H9 (cell line): ENCODE data around the gene ADGRB3. TPM values are rescaled to one million over a fixed set of nuclear protein-coding genes. Genes with fewer than 3 reads are reported as not detected.

Experiments
- DNase-seq: peaks from one replicate; pipeline ENCODE4 v3.0.0-alpha.2; 2017
- H2AFZ ChIP-seq: one replicate; pipeline ENCODE4 v1.6.1; 2013; ENCODE audit warnings: mild to moderate bottlenecking, low read length, control low read depth, moderate library complexity
- H2AK5ac ChIP-seq: 2 replicates; pipeline ENCODE4 v1.6.1; 2013; ENCODE audit warnings: low read length, control low read depth, mixed read lengths; ENCODE audit not compliant: insufficient read length
- H2BK120ac ChIP-seq: one replicate; pipeline ENCODE4 v1.6.1; 2013; ENCODE audit warnings: low read depth, mild to moderate bottlenecking, low read length, control low read depth, inconsistent platforms; ENCODE audit not compliant: poor library complexity, severe bottlenecking
- H2BK12ac ChIP-seq: 2 replicates; pipeline ENCODE4 v1.6.1; 2013; ENCODE audit warnings: low read length, control low read depth, mixed read lengths, low read depth; ENCODE audit not compliant: insufficient read length
- H2BK15ac ChIP-seq: 2 replicates; pipeline ENCODE4 v1.6.1; 2013; ENCODE audit warnings: low read depth, low read length, control low read depth
- H2BK20ac ChIP-seq: one replicate; pipeline ENCODE4 v1.6.1; 2013; ENCODE audit warnings: low read depth, mild to moderate bottlenecking, low read length, control low read depth, inconsistent platforms; ENCODE audit not compliant: poor library complexity, severe bottlenecking
- H2BK5ac ChIP-seq: 2 replicates; pipeline ENCODE4 v1.6.1; 2013; ENCODE audit warnings: low read length, control low read depth, mixed read lengths; ENCODE audit not compliant: insufficient read length
- H3K14ac ChIP-seq: 2 replicates; pipeline ENCODE4 v1.6.1; 2013; ENCODE audit warnings: low read length, control low read depth; ENCODE audit not compliant: insufficient read depth
- H3K18ac ChIP-seq: 2 replicates; pipeline ENCODE4 v1.6.1; 2013; ENCODE audit warnings: low read depth, mild to moderate bottlenecking, mixed read lengths, low read length, control low read depth; ENCODE audit not compliant: insufficient read length
- H3K23ac ChIP-seq: 2 replicates; pipeline ENCODE4 v1.6.1; 2013; ENCODE audit warnings: low read length, control low read depth, mixed read lengths, low read depth; ENCODE audit not compliant: insufficient read length
- H3K23me2 ChIP-seq: 2 replicates; pipeline ENCODE4 v1.6.1; 2013; ENCODE audit warnings: low read depth, mild to moderate bottlenecking, mixed read lengths, low read length, control low read depth; ENCODE audit not compliant: insufficient read length, poor library complexity, severe bottlenecking
- H3K27ac ChIP-seq: 2 replicates; pipeline ENCODE4 v1.5.1; 2013; ENCODE audit warnings: low read length, control low read depth, mixed read lengths, low read depth; ENCODE audit not compliant: insufficient read length
- H3K27me3 ChIP-seq: 2 replicates; pipeline ENCODE4 v1.6.1; 2013; ENCODE audit warnings: low read length, control low read depth, inconsistent platforms; ENCODE audit not compliant: insufficient read depth
- H3K4ac ChIP-seq: 2 replicates; pipeline ENCODE4 v1.6.1; 2013; ENCODE audit warnings: low read depth, mild to moderate bottlenecking, control low read depth, inconsistent platforms, low read length, moderate library complexity
- H3K4me1 ChIP-seq: 2 replicates; pipeline ENCODE4 v1.6.1; 2013; ENCODE audit warnings: low read length, control low read depth, inconsistent platforms; ENCODE audit not compliant: insufficient read depth
- H3K4me2 ChIP-seq: 2 replicates; pipeline ENCODE4 v1.6.1; 2013; ENCODE audit warnings: low read length, control low read depth, mixed read lengths; ENCODE audit not compliant: insufficient read length, insufficient read depth
- H3K56ac ChIP-seq: 2 replicates; pipeline ENCODE4 v1.6.1; 2013; ENCODE audit warnings: low read depth, mild to moderate bottlenecking, mixed read lengths, low read length, control low read depth; ENCODE audit not compliant: insufficient read length
- H3K79me1 ChIP-seq: 2 replicates; pipeline ENCODE4 v1.6.1; 2013; ENCODE audit warnings: low read depth, mild to moderate bottlenecking, moderate library complexity, low read length, control low read depth, inconsistent platforms; ENCODE audit not compliant: insufficient read depth, poor library complexity, severe bottlenecking
- H3K79me2 ChIP-seq: 2 replicates; pipeline ENCODE4 v1.6.1; 2013; ENCODE audit warnings: low read length, control low read depth, inconsistent platforms; ENCODE audit not compliant: insufficient read depth
- H3K9ac ChIP-seq: 2 replicates; pipeline ENCODE4 v1.6.1; 2013; ENCODE audit warnings: low read length, control low read depth, mixed read lengths; ENCODE audit not compliant: insufficient read length; ENCODE audit errors: extremely low read depth
- H3K9me3 ChIP-seq: one replicate; pipeline ENCODE4 v1.6.1; 2013; ENCODE audit warnings: low read depth, low read length, inconsistent platforms; ENCODE audit not compliant: control insufficient read depth
- H3T11ph ChIP-seq: one replicate; pipeline ENCODE4 v1.6.1; 2013; ENCODE audit warnings: mild to moderate bottlenecking, low read length, control low read depth, inconsistent platforms
- H4K20me1 ChIP-seq: one replicate; pipeline ENCODE4 v1.6.1; 2013; ENCODE audit not compliant: control insufficient read depth, insufficient read length, insufficient read depth
- H4K5ac ChIP-seq: 2 replicates; pipeline ENCODE4 v1.6.1; 2013; ENCODE audit warnings: low read depth, mild to moderate bottlenecking, mixed read lengths, low read length, control low read depth; ENCODE audit not compliant: insufficient read length
- H4K8ac ChIP-seq: replicated peaks from 2 replicates; pipeline ENCODE4 v1.6.1; 2013; ENCODE audit warnings: low read length, control low read depth, mixed read lengths, low read depth; ENCODE audit not compliant: insufficient read length
- H4K91ac ChIP-seq: 2 replicates; pipeline ENCODE4 v1.6.1; 2013; ENCODE audit warnings: low read depth, mild to moderate bottlenecking, moderate library complexity, mixed read lengths, low read length, control low read depth; ENCODE audit not compliant: insufficient read length
- H3K27ac Mint-ChIP-seq, 3 experiments: 2 replicates in 2 of 3; 3 replicates in 1 of 3; pipeline ENCODE4 v1.8.0; 2020 to 2021; ENCODE audit warnings: mixed read lengths in 3 of 3, mild to moderate bottlenecking in 1 of 3, moderate library complexity in 1 of 3
- H3K27me3 Mint-ChIP-seq: 2 replicates; pipeline ENCODE4 v1.8.0; 2021; ENCODE audit warnings: low read depth, mild to moderate bottlenecking, moderate library complexity, mixed read lengths
- H3K36me3 Mint-ChIP-seq, 3 experiments: 2 replicates in 2 of 3; 3 replicates in 1 of 3; pipeline ENCODE4 v1.8.0; 2020 to 2021; ENCODE audit warnings: low read depth in 3 of 3, mixed read lengths in 3 of 3; ENCODE audit not compliant: insufficient read depth in 1 of 3
- H3K4me1 Mint-ChIP-seq, 2 experiments: 2 replicates each; pipeline ENCODE4 v1.8.0; 2020; ENCODE audit warnings: mixed read lengths in 2 of 2
- H3K4me3 Mint-ChIP-seq, 2 experiments: 2 replicates in 1 of 2; 3 replicates in 1 of 2; pipeline ENCODE4 v1.8.0; 2020 to 2021; ENCODE audit warnings: mild to moderate bottlenecking in 2 of 2, mixed read lengths in 2 of 2, moderate library complexity in 1 of 2
- H3K9me3 Mint-ChIP-seq, 2 experiments: 2 replicates in 1 of 2; 3 replicates in 1 of 2; pipeline ENCODE4 v1.8.0; 2020; ENCODE audit warnings: mild to moderate bottlenecking in 2 of 2, mixed read lengths in 2 of 2, moderate library complexity in 1 of 2
- WGBS: extraction: QIAGEN DNeasy Blood & Tissue Kit; methylation state at CpG from one replicate; pipeline ENCODE4 v1.1.7; 2013; ENCODE audit warnings: missing lambda C conversion rate, low lambda C conversion rate, mixed read lengths; ENCODE audit not compliant: insufficient read length; ENCODE audit errors: extremely low coverage; 5-methylcytosine and 5-hydroxymethylcytosine counted together
- total RNA-seq: library from RNA; stranded (reverse); gene quantifications from 2 replicates; pipeline ENCODE4 v1.2.1, GENCODE V29; 2021
- TF ChIP-seq, protein P1 (sequence below): fragments of 200-600 bp; sonication (generic); conservative IDR thresholded peaks from 3 replicates; pipeline ENCODE4 v1.8.0; 2021; ENCODE audit warnings: antibody characterized with exemption, mild to moderate bottlenecking

ADGRB3 gene
- total RNA-seq, 1 experiment from 2014 or later: 0.37 TPM

DNA sequence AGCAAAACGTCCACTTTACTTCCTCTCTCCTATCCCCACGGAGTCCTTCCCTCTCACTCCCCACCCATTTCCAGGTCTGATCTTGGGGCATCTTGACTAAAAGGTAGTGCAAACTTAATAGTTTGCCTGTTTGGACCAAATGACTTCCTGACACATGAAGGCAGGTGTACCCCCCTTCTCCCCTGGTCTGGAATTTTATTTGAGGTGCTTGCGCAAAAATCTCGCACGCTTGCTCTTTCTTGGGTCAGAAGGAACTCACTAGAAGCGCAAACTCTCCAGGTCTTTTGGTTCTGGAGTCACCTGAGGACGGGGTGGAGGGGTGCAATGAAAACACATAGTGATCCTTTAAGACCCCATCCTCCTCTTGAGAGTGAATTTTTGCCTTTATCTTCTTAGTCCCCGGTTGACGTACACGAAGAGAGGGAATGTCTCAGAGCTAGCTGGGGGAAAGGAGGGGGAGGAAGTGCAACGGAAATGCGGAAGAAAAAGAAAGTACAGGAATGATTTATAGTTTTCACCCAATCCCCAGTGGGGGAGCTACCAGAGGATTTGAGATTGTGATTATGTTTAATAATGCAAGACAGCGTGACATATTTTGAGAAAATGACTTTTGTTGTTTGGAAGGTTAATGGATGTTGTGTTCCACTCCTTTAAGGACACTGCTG lies 4.9 kb downstream of the ADGRB3 start:
- WGBS: no CpG with 5 or more reads among the region's 13 CpGs
- TF ChIP-seq, protein P1, sequence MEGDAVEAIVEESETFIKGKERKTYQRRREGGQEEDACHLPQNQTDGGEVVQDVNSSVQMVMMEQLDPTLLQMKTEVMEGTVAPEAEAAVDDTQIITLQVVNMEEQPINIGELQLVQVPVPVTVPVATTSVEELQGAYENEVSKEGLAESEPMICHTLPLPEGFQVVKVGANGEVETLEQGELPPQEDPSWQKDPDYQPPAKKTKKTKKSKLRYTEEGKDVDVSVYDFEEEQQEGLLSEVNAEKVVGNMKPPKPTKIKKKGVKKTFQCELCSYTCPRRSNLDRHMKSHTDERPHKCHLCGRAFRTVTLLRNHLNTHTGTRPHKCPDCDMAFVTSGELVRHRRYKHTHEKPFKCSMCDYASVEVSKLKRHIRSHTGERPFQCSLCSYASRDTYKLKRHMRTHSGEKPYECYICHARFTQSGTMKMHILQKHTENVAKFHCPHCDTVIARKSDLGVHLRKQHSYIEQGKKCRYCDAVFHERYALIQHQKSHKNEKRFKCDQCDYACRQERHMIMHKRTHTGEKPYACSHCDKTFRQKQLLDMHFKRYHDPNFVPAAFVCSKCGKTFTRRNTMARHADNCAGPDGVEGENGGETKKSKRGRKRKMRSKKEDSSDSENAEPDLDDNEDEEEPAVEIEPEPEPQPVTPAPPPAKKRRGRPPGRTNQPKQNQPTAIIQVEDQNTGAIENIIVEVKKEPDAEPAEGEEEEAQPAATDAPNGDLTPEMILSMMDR: no peak
- Histone ChIP-seq H3K27me3 (peaks cover 4% of the 10 kb centered on the region; the same call in 1 of the 2 replicates), H2AFZ (peak overlapping the region; percentile 90), H2BK120ac (no peak overlapping the region), H3K4me2 (peak overlapping the region; percentile 100), H2BK20ac (no peak overlapping the region), H3K18ac (no peak overlapping the region), H4K91ac (no peak overlapping the region), H3K9me3 (no peaks in the 10 kb centered on the region), H3T11ph (no peak overlapping the region), H2BK12ac (no peak overlapping the region), H3K79me2 (no peaks in the 10 kb centered on the region), H3K9ac (peak overlapping the region; percentile 33), H4K5ac (no peak overlapping the region), H3K23me2 (peaks cover 20% of the 10 kb centered on the region), H2BK5ac (no peak overlapping the region), H3K79me1 (no peaks in the 10 kb centered on the region), H3K4ac (no peak overlapping the region), H3K4me1 (peaks cover 6% of the 10 kb centered on the region; the same call in 1 of the 2 replicates), H2BK15ac (no peak overlapping the region; the same call in 1 of the 2 replicates), H3K56ac (no peak overlapping the region), H2AK5ac (no peak overlapping the region), H4K8ac (no peak overlapping the region), H3K23ac (no peak overlapping the region), H3K27ac (no peak overlapping the region), H4K20me1 (no peaks in the 10 kb centered on the region), H3K14ac (no peak overlapping the region)
- DNase-seq: no peak
- H3K4me1 Mint-ChIP-seq: peaks cover 24 to 27% of the 10 kb centered on the region in 2 experiments
- peak overlapping the region; percentile 68 to 83 for H3K4me3 Mint-ChIP-seq
- H3K27me3 Mint-ChIP-seq: peaks cover 62% of the 10 kb centered on the region
- no peaks in the 10 kb centered on the region for H3K36me3 Mint-ChIP-seq
- H3K27ac Mint-ChIP-seq: no peak overlapping the region; a peak in 1 of 7 replicates
- no peaks in the 10 kb centered on the region; a peak in 3 of 5 replicates for H3K9me3 Mint-ChIP-seq
